Smooth muscle cell (in vitro differentiated cells): ENCODE measurements around the gene YTHDF1. TPM values are rescaled to one million over a fixed set of nuclear protein-coding genes. Genes with fewer than 3 reads are reported as not detected.

ENCODE experiments used
- DNase-seq: peaks from one replicate; lab custom pipeline; 2025; ENCODE audit not compliant: unreplicated experiment; lab: John Stamatoyannopoulos, UW
- H2AFZ ChIP-seq: fragments of 200-600 bp; sonication (generic); 2 replicates; pipeline ENCODE4 v1.6.0; 2016; ENCODE audit warnings: antibody characterized with exemption, low read depth, mild to moderate bottlenecking
- H3F3A ChIP-seq: fragments of 200-600 bp; sonication (generic); 2 replicates; pipeline ENCODE4 v1.6.0; 2017; ENCODE audit warnings: antibody characterized with exemption, low read depth
- H3K27ac ChIP-seq: fragments of 200-600 bp; sonication (generic); 2 replicates; pipeline ENCODE4 v1.5.1; 2016; ENCODE audit warnings: low read depth, mild to moderate bottlenecking
- H3K27me3 ChIP-seq: fragments of 200-600 bp; sonication (generic); 2 replicates; pipeline ENCODE4 v1.6.1; 2016; ENCODE audit warnings: low read depth, mild to moderate bottlenecking
- H3K36me3 ChIP-seq: fragments of 200-600 bp; sonication (generic); 2 replicates; pipeline ENCODE4 v1.5.1; 2016; ENCODE audit warnings: low read depth
- H3K4me1 ChIP-seq: fragments of 200-600 bp; sonication (generic); 2 replicates; pipeline ENCODE4 v1.5.1; 2016; ENCODE audit warnings: low read depth
- H3K4me2 ChIP-seq: fragments of 200-600 bp; sonication (generic); 2 replicates; pipeline ENCODE4 v1.6.0; 2016; ENCODE audit warnings: mild to moderate bottlenecking
- H3K4me3 ChIP-seq: fragments of 200-600 bp; sonication (generic); 2 replicates; pipeline ENCODE4 v1.5.1; 2016; ENCODE audit warnings: mild to moderate bottlenecking
- H3K79me2 ChIP-seq: fragments of 200-600 bp; sonication (generic); 2 replicates; pipeline ENCODE4 v1.6.0; 2016; ENCODE audit warnings: low read depth, mild to moderate bottlenecking
- H3K9ac ChIP-seq: fragments of 200-600 bp; sonication (generic); 2 replicates; pipeline ENCODE4 v1.6.0; 2016; ENCODE audit warnings: low read depth
- H3K9me3 ChIP-seq: fragments of 200-600 bp; sonication (generic); replicated peaks from 2 replicates; pipeline ENCODE4 v1.5.1; 2016; ENCODE audit warnings: low read depth
- H4K20me1 ChIP-seq: fragments of 200-600 bp; sonication (generic); 2 replicates; pipeline ENCODE4 v1.6.0; 2016; ENCODE audit warnings: low read depth
- WGBS: methylation state at CpG from one replicate; pipeline ENCODE4 v1.1.7; 2016; ENCODE audit warnings: low lambda C conversion rate; 5-methylcytosine and 5-hydroxymethylcytosine counted together
- polyA plus RNA-seq: library from polyadenylated mRNA; unstranded; fragments of >200 nt; fragmentation: Nextera tagmentation; extraction: Ambion mirVana; gene quantifications from 2 replicates; pipeline ENCODE4 v1.2.1, GENCODE V29; 2016
- total RNA-seq: library from RNA; depleted of rRNA; stranded (reverse); fragments of >200 nt; gene quantifications from 2 replicates; pipeline ENCODE4 v1.2.3, GENCODE V29; 2014
- TF ChIP-seq, protein P1 (sequence below): fragments of 200-600 bp; sonication (generic); IDR thresholded peaks from 2 replicates; pipeline ENCODE4 v1.5.1; 2017; ENCODE audit warnings: borderline replicate concordance, mild to moderate bottlenecking, antibody characterized with exemption; ENCODE audit not compliant: insufficient read depth, poor library complexity, severe bottlenecking

YTHDF1 gene
- total and polyA plus RNA-seq, 2 experiments from 2014 or later: 28.2 to 35.8 TPM

DNA sequence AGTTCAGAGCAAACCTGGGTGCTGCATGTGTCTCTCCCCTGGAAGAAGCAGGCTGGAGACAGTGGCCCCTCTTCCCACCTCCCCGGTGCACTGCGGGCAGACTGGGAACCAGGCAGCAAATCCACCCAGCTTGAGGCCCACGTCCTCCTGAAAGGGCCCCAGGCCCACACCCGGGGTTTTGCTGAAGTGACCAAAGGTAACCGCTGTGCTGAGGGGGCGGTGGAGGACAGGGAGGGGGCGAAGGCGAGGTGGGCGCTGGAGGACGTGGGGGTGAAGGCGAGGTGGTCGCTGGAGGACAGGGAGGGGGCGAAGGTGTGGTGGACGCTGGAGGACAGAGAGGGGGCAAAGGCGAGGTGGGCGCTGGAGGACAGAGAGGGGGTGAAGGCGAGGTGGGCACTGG, 18.0 kb upstream of the YTHDF1 start:
- peak overlapping the region; percentile 93 for H3K27ac ChIP-seq
- peaks cover 43% of the 10 kb centered on the region for H3K4me1 ChIP-seq
- no peak for DNase-seq
- H3K4me3 ChIP-seq: no peak overlapping the region
- H3F3A ChIP-seq: peaks cover 16% of the 10 kb centered on the region
- peak overlapping the region; percentile 65 for H3K4me2 ChIP-seq
- H3K27me3 ChIP-seq: no peaks in the 10 kb centered on the region
- H3K9me3 ChIP-seq: no peaks in the 10 kb centered on the region
- no peaks in the 10 kb centered on the region for H3K36me3 ChIP-seq
- no peak overlapping the region for H2AFZ ChIP-seq
- H3K79me2 ChIP-seq: no peaks in the 10 kb centered on the region
- WGBS: 46% methylated on average over 5 of the region's 17 CpGs
- TF ChIP-seq, protein P1, sequence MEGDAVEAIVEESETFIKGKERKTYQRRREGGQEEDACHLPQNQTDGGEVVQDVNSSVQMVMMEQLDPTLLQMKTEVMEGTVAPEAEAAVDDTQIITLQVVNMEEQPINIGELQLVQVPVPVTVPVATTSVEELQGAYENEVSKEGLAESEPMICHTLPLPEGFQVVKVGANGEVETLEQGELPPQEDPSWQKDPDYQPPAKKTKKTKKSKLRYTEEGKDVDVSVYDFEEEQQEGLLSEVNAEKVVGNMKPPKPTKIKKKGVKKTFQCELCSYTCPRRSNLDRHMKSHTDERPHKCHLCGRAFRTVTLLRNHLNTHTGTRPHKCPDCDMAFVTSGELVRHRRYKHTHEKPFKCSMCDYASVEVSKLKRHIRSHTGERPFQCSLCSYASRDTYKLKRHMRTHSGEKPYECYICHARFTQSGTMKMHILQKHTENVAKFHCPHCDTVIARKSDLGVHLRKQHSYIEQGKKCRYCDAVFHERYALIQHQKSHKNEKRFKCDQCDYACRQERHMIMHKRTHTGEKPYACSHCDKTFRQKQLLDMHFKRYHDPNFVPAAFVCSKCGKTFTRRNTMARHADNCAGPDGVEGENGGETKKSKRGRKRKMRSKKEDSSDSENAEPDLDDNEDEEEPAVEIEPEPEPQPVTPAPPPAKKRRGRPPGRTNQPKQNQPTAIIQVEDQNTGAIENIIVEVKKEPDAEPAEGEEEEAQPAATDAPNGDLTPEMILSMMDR: no peak
- H3K9ac ChIP-seq: no peak overlapping the region
- H4K20me1 ChIP-seq: no peaks in the 10 kb centered on the region

DNA sequence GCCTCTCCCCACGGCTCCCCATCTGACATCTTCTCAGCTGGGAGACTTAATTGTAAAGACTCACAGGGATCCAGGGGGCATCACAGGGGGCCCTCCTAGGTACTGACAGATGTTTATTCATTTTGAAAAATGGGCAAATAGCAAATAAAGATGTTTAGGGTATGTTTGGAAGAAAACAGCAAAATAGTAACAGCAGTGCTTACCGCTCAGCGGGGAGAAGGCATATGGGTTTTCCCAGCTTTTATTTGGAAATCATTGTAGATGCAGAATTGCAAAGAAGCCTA, 17.1 kb upstream of the YTHDF1 start:
- H3K9me3 ChIP-seq: no peaks in the 10 kb centered on the region
- no peak overlapping the region for H3K4me3 ChIP-seq
- DNase-seq: no peak
- peak overlapping the region; percentile 65 for H3K4me2 ChIP-seq
- TF ChIP-seq, protein P1: no peak
- H3K36me3 ChIP-seq: no peaks in the 10 kb centered on the region
- peaks cover 43% of the 10 kb centered on the region for H3K4me1 ChIP-seq
- peaks cover 16% of the 10 kb centered on the region for H3F3A ChIP-seq
- no peaks in the 10 kb centered on the region for H3K79me2 ChIP-seq
- H3K27me3 ChIP-seq: no peaks in the 10 kb centered on the region
- no peak overlapping the region for H2AFZ ChIP-seq
- peak overlapping the region; percentile 65 for H3K9ac ChIP-seq
- no peaks in the 10 kb centered on the region for H4K20me1 ChIP-seq
- H3K27ac ChIP-seq: peak overlapping the region; percentile 93
- WGBS: 53% methylated on average over 3 of the region's 3 CpGs

DNA sequence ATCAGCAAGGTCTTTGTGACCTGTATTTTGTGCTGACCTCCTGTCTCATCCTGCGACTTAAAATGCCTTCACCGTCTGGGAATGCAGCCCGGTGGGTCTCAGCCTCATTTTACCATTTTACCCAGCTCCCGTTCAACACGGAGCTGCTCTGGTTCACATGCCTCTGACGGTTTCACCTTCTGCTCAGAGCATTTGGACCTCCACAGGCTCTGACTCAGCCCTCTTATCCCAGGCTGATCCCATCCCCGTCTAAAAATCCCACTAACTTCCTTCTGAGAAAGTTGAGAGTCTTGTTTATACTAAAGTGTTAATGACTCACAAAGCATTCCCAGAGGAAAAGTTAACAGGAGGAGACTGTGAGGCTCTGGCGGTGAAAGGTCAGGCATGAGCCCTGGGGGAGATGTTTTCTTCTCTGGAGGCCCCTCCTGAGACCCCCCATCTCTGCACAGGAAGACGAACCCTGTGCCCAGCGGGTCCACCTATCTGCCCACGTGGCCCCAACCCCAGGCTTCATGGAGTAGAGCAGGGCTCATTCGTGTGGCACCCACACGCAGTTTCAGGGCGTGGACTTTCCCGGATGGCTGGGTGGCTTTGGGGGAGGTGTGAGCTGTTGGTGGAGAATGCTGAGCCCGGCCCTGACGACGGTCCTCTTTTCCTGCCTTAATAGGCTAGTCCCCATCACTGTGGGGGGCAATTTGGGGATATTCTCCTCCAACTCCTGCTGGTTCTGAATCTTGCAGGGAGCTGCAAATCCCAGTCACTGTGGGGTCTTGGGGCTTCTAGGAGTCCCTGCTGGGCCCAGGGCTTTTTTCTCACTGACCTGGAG, 16.5 kb upstream of the YTHDF1 start:
- H3K4me3 ChIP-seq: no peak overlapping the region
- H3K79me2 ChIP-seq: no peaks in the 10 kb centered on the region
- H3F3A ChIP-seq: peaks cover 16% of the 10 kb centered on the region
- no peaks in the 10 kb centered on the region for H3K9me3 ChIP-seq
- H3K4me1 ChIP-seq: peaks cover 43% of the 10 kb centered on the region
- H4K20me1 ChIP-seq: no peaks in the 10 kb centered on the region
- peak; percentile 31 for DNase-seq
- TF ChIP-seq, protein P1: no peak
- peak overlapping the region; percentile 65 for H3K4me2 ChIP-seq
- H2AFZ ChIP-seq: no peak overlapping the region
- H3K27me3 ChIP-seq: no peaks in the 10 kb centered on the region
- 4% methylated on average over 18 of the region's 18 CpGs for WGBS
- H3K27ac ChIP-seq: peak overlapping the region; percentile 93
- peak overlapping the region; percentile 65 for H3K9ac ChIP-seq
- H3K36me3 ChIP-seq: no peaks in the 10 kb centered on the region

DNA sequence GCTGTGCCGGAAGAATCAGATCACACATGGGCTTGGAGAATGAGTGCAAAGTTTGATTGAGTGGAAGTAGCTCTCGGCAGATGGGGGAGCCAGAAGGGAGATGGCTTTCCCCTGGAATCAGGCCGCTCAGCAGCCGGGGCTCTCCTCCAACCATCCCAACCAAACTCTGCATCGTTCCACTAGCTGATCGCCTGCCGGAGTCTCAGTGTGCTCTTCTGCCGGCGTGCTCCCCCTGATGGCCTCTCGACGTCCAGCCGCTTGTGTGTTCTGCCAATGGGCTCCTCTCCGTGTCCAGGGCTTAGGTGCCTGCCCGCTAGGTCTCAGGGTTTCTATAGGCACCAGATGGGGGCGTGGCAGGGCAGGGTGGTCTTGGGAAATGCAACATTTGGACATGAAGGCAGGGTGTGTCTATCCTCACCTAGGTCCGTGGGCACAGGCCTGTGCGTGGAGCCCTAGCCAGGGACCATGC, 14.9 kb upstream of the YTHDF1 start:
- Histone ChIP-seq H3K36me3 (no peaks in the 10 kb centered on the region), H3K79me2 (no peaks in the 10 kb centered on the region), H3K27ac (peak overlapping the region; percentile 93), H3K4me3 (no peak overlapping the region), H3K9ac (no peak overlapping the region), H3K27me3 (no peaks in the 10 kb centered on the region), H3F3A (peaks cover 16% of the 10 kb centered on the region), H3K9me3 (no peaks in the 10 kb centered on the region), H3K4me2 (peak overlapping the region; percentile 59), H4K20me1 (no peaks in the 10 kb centered on the region), H3K4me1 (peaks cover 36% of the 10 kb centered on the region), H2AFZ (no peak overlapping the region)
- TF ChIP-seq, protein P1: peak; percentile 24
- peak; percentile 32 for DNase-seq
- 31% methylated on average over 17 of the region's 17 CpGs for WGBS
